Stimulated activated CD4-positive, alpha-beta T cell treated with anti-CD3 and anti-CD28 coated beads, Interleukin-2, amount 100 ng/mL, for 4 hours (primary cell): ENCODE data around the gene SDK1.
A peak's percentile ranks its signal among the peaks of the same experiment; 100 is the strongest.
"Not testable (repeated sequence)": the region's sequence is repeated elsewhere in the genome, so short reads cannot be mapped to it uniquely, and the experiment has no call there.

Experiments
- DNase-seq: peaks from one replicate; pipeline ENCODE4 v3.0.0-alpha.2; 2020; ENCODE audit warnings: low read depth

The SDK1 gene

GRCh38 chr7:4203626-4204512 is 902.8 kb downstream of the SDK1 start:
- DNase-seq: no peak

- DNase-seq: peak; percentile 24
Observed at GRCh38 chr7:4204513-4205165, 903.6 kb downstream of the SDK1 start.

GRCh38 chr7:4205828-4206227 is 904.8 kb downstream of the SDK1 start:
- no peak for DNase-seq

DNA sequence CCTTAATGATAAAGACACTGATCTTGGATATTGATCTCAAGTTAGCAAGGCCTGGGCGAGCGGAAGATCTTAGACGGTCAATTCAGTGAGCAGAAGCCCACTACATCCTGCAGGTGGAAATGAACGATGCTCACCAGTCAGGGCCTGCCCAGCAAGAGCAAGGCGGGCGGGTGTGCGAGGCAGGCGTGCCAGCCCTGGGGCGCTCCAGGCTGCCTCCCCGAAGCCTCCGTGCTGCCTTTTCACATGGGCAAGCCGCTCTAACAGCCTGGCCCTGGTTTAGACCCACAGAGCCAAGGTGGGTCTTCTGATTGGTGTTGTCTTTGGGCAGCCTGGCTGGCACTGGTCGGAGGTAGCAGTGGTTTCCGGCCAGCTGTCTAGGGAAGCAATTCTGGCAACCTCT is 906.0 kb downstream of the SDK1 start:
- no peak for DNase-seq

DNA sequence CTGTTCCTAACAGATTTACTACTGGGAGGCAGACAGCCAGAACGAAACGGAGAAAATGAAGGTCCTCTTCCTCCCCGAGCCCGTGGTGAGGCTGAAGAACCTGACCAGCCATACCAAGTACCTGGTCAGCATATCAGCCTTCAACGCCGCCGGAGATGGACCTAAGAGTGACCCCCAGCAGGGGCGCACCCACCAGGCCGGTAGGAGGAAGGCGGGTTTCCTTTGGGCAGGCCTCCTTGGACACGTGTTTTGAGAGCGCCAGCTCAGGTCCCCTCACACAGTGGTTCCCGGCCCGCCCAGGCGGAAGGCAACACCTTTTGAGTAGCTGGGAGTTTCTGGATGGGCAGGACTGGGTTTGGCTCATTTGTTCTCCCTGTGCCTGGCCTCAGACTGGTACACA is 907.0 kb downstream of the SDK1 start:
- DNase-seq: no peak

DNA sequence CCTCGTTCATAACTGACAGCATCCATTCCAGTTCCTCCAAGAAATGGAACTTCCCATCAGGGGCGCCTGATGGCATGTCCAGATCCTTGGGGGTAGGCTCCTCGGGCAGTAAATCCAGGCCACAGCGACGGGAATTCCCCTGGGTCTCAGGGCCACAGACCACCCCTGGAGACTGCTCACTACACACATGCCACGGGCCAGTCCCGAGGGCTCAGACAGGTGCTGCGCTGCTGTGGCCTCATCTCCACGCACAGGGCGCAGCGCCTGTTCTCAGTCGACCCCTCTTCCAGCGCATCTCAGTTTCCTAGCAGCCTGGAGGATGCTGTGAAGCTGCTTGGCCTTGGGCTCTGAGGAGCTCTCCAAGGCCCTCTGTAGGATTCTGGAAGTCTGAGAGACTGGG is 907.5 kb downstream of the SDK1 start:
- no peak for DNase-seq

DNA sequence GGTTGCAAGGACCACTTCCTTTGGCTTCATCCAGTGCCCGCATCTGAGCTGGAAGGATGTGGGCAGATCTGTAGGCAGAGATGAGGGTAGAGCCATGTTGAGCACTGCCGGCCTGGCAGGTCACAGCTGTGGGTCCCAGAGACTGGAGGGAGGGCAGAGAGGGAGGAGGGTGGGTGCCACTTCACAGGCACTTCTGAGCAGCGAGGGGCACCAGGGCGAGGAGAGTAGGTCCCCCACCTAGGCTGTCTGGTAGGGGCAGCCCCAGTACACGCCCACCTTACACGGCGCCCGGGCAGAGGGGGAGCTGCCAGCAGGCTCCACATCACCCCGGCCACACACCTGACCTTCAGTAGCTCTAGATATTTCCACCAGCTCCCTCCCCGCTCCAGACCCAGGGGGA is 908.1 kb downstream of the SDK1 start:
- DNase-seq: no peak

- no peak for DNase-seq
Observed at GRCh38 chr7:4209966-4210365, 908.9 kb downstream of the SDK1 start.

DNA sequence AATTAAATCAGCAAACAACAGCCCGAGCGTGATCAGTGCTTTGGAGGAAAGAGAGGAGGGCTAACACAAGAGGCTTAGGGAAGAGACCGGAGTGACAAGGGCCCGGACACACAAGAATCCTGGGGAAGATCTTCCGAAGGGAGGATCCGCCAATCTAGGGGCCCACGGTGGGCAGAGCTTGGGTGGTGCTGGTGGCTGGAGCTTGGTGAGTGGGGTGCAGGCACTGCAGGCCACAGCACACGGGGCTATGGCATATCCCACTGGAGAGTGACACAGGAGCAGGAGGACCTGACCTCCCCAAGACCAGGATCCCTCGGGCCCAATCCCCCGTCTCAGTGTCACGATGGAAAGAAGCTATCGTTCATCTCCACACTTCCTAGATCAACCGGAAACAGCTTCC is 909.8 kb downstream of the SDK1 start:
- DNase-seq: no peak

- DNase-seq: no peak
Observed at GRCh38 chr7:4211261-4211660, 910.2 kb downstream of the SDK1 start.

DNA sequence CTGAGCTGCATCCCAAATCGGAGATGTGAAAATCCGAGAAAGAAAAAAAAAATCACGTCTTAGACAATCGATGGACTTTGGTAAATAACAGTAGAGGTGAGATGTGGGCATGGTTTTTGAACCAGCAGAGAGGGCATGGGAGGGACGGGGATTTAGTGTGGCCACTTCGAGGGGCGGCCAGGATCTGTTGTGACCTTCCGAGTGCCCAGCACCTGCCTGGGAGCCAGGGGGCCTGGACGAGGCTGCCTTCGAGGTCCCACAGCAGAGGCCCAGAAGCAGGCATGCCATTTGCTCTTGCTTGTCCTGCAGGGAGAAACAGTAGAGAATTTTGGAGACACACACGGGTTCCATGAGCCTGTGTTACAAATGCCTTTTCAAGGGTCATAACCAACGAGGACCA is 911.3 kb downstream of the SDK1 start:
- DNase-seq: no peak

DNA sequence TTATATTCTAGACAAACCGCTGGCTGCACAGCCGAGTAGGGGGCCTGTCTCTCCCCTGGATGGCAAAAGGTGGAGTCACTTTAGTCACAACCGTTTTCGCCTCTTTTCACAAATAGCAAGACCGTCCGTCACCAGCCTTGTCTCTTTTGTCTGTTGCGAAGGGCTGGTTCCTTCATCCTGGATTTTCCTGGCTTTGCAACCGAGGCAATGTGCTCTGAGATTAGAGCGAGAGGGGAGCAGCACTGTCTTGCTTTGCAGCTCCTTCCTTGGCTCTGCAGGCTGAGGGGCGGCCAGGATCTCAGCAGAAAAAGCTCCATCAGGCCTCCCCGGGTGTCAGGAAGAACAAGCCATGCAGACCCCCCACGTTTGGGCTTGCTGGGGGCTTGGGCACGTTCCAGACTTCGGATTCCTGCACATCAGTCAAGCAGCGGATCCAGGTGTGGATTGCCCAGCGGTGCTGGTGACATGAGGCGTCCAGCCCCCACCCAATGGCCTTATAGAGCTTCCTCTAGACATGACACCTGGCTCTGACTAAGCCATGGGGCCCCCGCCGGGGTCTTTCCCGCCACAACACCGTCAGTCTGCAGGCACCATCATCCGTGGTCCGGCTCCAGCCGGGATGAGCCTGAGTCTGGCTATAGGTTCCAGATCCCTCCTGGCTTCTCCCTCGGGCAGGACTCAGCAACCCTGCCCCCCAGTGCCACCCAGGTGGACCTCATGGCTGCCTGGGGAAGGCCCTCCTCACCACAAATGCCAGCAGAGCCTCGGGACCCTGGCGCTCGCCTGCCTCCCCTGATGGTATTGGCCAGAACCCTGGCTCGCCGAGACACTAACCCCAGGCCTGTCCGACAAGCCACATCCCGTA is 913.5 kb downstream of the SDK1 start:
- no peak for DNase-seq

DNA sequence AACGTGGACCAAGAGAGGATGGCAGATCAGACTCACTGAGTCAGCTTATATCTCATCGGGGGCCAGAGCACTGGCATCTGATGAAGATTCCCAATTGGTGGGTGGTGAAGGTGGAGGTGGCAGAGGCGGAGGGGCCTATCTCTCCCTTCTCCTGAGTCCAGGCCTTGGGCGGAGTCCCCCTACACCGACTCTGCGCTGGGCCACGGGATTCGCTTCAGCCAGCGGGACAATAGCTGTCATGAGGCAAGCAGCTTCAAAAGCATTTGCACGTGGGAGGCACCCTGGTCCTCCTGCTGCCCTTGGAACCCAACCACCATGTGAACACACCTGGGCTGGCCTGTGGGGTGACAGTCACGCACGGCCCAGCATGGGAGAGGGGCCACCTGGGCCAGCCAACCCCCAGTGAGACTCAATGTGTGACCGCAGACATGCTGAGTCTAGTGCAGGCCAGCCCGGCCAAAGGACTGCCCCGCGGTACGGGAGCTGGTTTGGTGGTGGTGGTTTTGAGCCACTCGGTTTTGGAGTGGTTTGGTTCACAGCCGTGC is 914.2 kb downstream of the SDK1 start:
- no peak for DNase-seq

- no peak for DNase-seq
Observed at GRCh38 chr7:4216016-4216415, 915.0 kb downstream of the SDK1 start.

- DNase-seq: not testable (repeated sequence)
Observed at GRCh38 chr7:4217126-4217660, 916.1 kb downstream of the SDK1 start.

- no peak for DNase-seq
Observed at GRCh38 chr7:4218481-4218880, 917.4 kb downstream of the SDK1 start.

- DNase-seq: no peak
Observed at GRCh38 chr7:4220011-4220410, 919.0 kb downstream of the SDK1 start.

DNA sequence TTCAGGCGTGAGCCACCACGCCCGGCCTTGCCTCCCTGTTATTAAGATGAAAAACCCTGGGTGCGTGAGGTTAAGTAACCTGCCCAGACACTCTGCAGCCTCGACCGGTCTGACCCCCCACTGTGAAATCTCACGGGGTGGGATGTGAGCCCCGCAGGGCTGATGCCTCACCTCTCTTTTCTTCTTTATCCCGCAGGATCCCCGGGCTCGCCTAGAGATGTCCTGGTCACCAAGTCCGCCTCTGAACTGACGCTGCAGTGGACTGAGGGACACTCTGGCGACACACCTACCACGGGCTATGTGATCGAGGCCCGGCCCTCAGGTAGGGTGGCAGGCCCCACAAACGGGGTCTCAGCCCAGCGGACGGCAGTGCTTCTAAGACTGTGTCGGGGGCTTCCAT is 920.0 kb downstream of the SDK1 start:
- DNase-seq: no peak

DNA sequence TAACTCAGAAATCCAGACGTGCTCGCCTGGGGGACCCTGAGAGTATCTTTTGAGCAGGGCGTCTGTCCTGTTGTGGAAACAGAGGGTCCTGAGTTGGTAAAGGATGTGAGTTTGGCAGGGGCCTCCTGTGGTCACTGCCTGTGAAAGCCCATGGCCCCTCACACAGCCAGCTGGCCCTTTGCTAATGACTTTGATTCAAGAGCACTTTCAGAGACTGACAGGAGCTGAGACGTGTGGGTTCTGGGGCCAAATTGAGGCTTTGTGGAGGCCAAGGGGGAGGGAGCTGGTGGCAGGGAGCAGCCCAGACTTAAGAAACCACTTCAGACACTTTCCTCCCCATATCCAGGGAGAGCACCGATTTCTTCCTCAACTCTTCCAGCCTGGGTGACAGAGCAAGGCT is 921.6 kb downstream of the SDK1 start:
- no peak for DNase-seq

GRCh38 chr7:4225361-4225771 is 924.3 kb downstream of the SDK1 start:
- no peak for DNase-seq

- no peak for DNase-seq
Observed at GRCh38 chr7:4225881-4226523, 925.0 kb downstream of the SDK1 start.

GRCh38 chr7:4226524-4226882 is 925.5 kb downstream of the SDK1 start:
- no peak for DNase-seq
